H1 (cell line): Measurements from ENCODE around the gene ACAP2. TPM values are rescaled to one million over a fixed set of nuclear protein-coding genes. Genes with fewer than 3 reads are reported as not detected.

Source experiments
- CTCF ChIA-PET: fragments of 300-600 bp; sonication (Branson Sonifier 250); formaldehyde crosslinking; loops from one replicate; lab custom pipeline; 2021; ENCODE audit not compliant: partially characterized antibody; lab: Charles Lee
- POLR2A ChIA-PET: fragments of 300-600 bp; sonication (Branson Sonifier 250); formaldehyde crosslinking; loops from one replicate; lab custom pipeline; 2021; ENCODE audit warnings: inconsistent platforms; ENCODE audit not compliant: partially characterized antibody; lab: Charles Lee
- DNase-seq, 2 experiments: peaks; one replicate each; pipeline versions ENCODE4 v3.0.0 to v3.0.0-alpha.2; 2010 to 2022; ENCODE audit warnings: low spot score in 2 of 2, low read depth in 1 of 2, mixed read lengths in 1 of 2
- FAIRE-seq: peaks from 2 replicates; lab custom pipeline; 2011; peaks lifted over from hg19 to GRCh38; lab: Jason Lieb, UNC
- H2AFZ ChIP-seq: 2 replicates; pipeline ENCODE4 v1.8.1; 2012; ENCODE audit warnings: low read length, inconsistent platforms
- H2AK5ac ChIP-seq: 2 replicates; pipeline ENCODE4 v1.6.1; 2013; ENCODE audit warnings: low read depth, low read length
- H2BK120ac ChIP-seq: replicated peaks from 2 replicates; pipeline ENCODE3; 2013; ENCODE audit warnings: low read depth, low read length, inconsistent platforms
- H2BK12ac ChIP-seq: 2 replicates; pipeline ENCODE4 v1.6.1; 2013; ENCODE audit warnings: low read depth, low read length
- H2BK15ac ChIP-seq: 2 replicates; pipeline ENCODE4 v1.6.1; 2013; ENCODE audit warnings: low read length
- H2BK20ac ChIP-seq: 2 replicates; pipeline ENCODE4 v1.6.1; 2013; ENCODE audit warnings: low read length
- H2BK5ac ChIP-seq: 2 replicates; pipeline ENCODE4 v1.6.1; 2013; ENCODE audit warnings: low read depth, low read length
- H3K14ac ChIP-seq: 2 replicates; pipeline ENCODE4 v1.6.1; 2013; ENCODE audit warnings: inconsistent platforms; ENCODE audit not compliant: insufficient read length
- H3K18ac ChIP-seq: 2 replicates; pipeline ENCODE4 v1.6.1; 2013; ENCODE audit warnings: low read length; ENCODE audit errors: extremely low read depth
- H3K23ac ChIP-seq: 2 replicates; pipeline ENCODE4 v1.6.1; 2013; ENCODE audit warnings: inconsistent platforms; ENCODE audit not compliant: insufficient read length
- H3K23me2 ChIP-seq: 2 replicates; pipeline ENCODE4 v1.6.1; 2013; ENCODE audit warnings: low read depth, low read length
- H3K27ac ChIP-seq: 2 replicates; pipeline ENCODE4 v1.6.1; 2011; ENCODE audit warnings: low read depth, low read length, inconsistent platforms
- H3K27me3 ChIP-seq, 4 experiments: replicated peaks in 1 of 4; 1 replicate in 1 of 4; 2 replicates in 3 of 4; pipeline versions ENCODE4 v1.6.1 to v1.8.1; 2011 to 2013; ENCODE audit warnings: low read length in 3 of 4, mild to moderate bottlenecking in 3 of 4, inconsistent platforms in 2 of 4, mixed read lengths in 2 of 4, moderate library complexity in 1 of 4; ENCODE audit not compliant: control insufficient read depth in 3 of 4, insufficient read depth in 3 of 4; ENCODE audit errors: extremely low read depth in 1 of 4
- H3K36me3 ChIP-seq, 4 experiments: 2 replicates each; pipeline versions ENCODE4 v1.6.1 to v1.8.1; 2011 to 2013; ENCODE audit warnings: mild to moderate bottlenecking in 4 of 4, low read length in 3 of 4, moderate library complexity in 2 of 4, control low read depth in 1 of 4, inconsistent platforms in 1 of 4; ENCODE audit not compliant: insufficient read depth in 4 of 4, control insufficient read depth in 2 of 4
- H3K4ac ChIP-seq: replicated peaks from 2 replicates; pipeline ENCODE3; 2013; ENCODE audit warnings: low read length, low read depth, mixed read lengths, inconsistent platforms; ENCODE audit not compliant: insufficient read length
- H3K4me1 ChIP-seq, 4 experiments: replicated peaks in 1 of 4; 1 replicate in 1 of 4; 2 replicates in 3 of 4; pipeline versions ENCODE4 v1.6.1 to v1.8.1; 2011 to 2013; ENCODE audit warnings: low read length in 3 of 4, inconsistent platforms in 2 of 4, mixed read lengths in 1 of 4; ENCODE audit not compliant: insufficient read depth in 4 of 4, control insufficient read depth in 3 of 4
- H3K4me2 ChIP-seq, 2 experiments: 2 replicates each; pipeline versions ENCODE4 v1.6.1 to v1.8.1; 2011 to 2013; ENCODE audit warnings: low read depth in 2 of 2, low read length in 2 of 2, control low read depth in 1 of 2, inconsistent platforms in 1 of 2, mild to moderate bottlenecking in 1 of 2; ENCODE audit not compliant: insufficient read depth in 1 of 2
- H3K4me3 ChIP-seq, 4 experiments: fragments of 200-600, 300-600 bp in 1 of 4; sonication (generic), shearing (Covaris generic), sonication (Bioruptor Twin) in 1 of 4; 2 replicates each; pipeline versions ENCODE4 v1.5.1 to v1.8.1; 2011 to 2016; ENCODE audit warnings: low read length in 4 of 4, low read depth in 3 of 4, control low read depth in 2 of 4, inconsistent platforms in 2 of 4, mild to moderate bottlenecking in 2 of 4, mixed read lengths in 1 of 4, moderate library complexity in 1 of 4; ENCODE audit not compliant: insufficient read depth in 2 of 4; ENCODE audit errors: extremely low read depth in 1 of 4
- H3K56ac ChIP-seq: replicated peaks from 2 replicates; pipeline ENCODE3; 2013; ENCODE audit warnings: low read depth, mild to moderate bottlenecking, mixed read lengths, low read length, inconsistent platforms; ENCODE audit not compliant: insufficient read length
- H3K79me1 ChIP-seq: 2 replicates; pipeline ENCODE4 v1.6.1; 2013; ENCODE audit warnings: low read depth, low read length, control low read depth
- H3K79me2 ChIP-seq, 2 experiments: 2 replicates each; pipeline versions ENCODE4 v1.6.1 to v1.8.1; 2012 to 2013; ENCODE audit warnings: low read length in 2 of 2, mild to moderate bottlenecking in 2 of 2, inconsistent platforms in 1 of 2; ENCODE audit not compliant: insufficient read depth in 2 of 2, control insufficient read depth in 1 of 2
- H3K9ac ChIP-seq, 4 experiments: replicated peaks in 1 of 4; 1 replicate in 1 of 4; 2 replicates in 3 of 4; pipeline versions ENCODE4 v1.6.1 to v1.8.1; 2011 to 2013; ENCODE audit warnings: low read depth in 3 of 4, low read length in 3 of 4, control low read depth in 2 of 4, mild to moderate bottlenecking in 2 of 4, moderate library complexity in 2 of 4, inconsistent platforms in 1 of 4; ENCODE audit errors: extremely low read depth in 1 of 4
- H3K9me3 ChIP-seq, 2 experiments: 2 replicates each; pipeline versions ENCODE4 v1.6.1 to v1.8.1; 2012 to 2013; ENCODE audit warnings: mild to moderate bottlenecking in 2 of 2, moderate library complexity in 2 of 2, control low read depth in 1 of 2, inconsistent platforms in 1 of 2, low read depth in 1 of 2, low read length in 1 of 2, mixed read lengths in 1 of 2; ENCODE audit not compliant: insufficient read depth in 2 of 2
- H4K20me1 ChIP-seq, 2 experiments: replicated peaks in 1 of 2; 2 replicates each; pipeline versions ENCODE3 to v1.8.1; 2011 to 2013; ENCODE audit warnings: inconsistent platforms in 2 of 2, low read length in 2 of 2, mild to moderate bottlenecking in 1 of 2; ENCODE audit not compliant: insufficient read depth in 2 of 2, control insufficient read depth in 1 of 2
- H4K5ac ChIP-seq: 2 replicates; pipeline ENCODE4 v1.6.1; 2013; ENCODE audit warnings: low read length, low read depth, mixed read lengths, inconsistent platforms; ENCODE audit not compliant: insufficient read length
- H4K8ac ChIP-seq: 2 replicates; pipeline ENCODE4 v1.8.0; 2013; ENCODE audit warnings: mild to moderate bottlenecking, moderate library complexity, low read length, inconsistent platforms; ENCODE audit not compliant: insufficient read depth; ENCODE audit errors: extremely low read depth
- H4K91ac ChIP-seq: replicated peaks from 2 replicates; pipeline ENCODE3; 2013; ENCODE audit warnings: low read length, mixed read lengths, inconsistent platforms; ENCODE audit not compliant: insufficient read length
- BACH1 ChIP-seq: IDR thresholded peaks from 2 replicates; pipeline ENCODE4 v1.6.1; 2012; ENCODE audit warnings: low read length, improper control_type of control experiment
- CTBP2 ChIP-seq: IDR thresholded peaks from 2 replicates; pipeline ENCODE4 v1.7.0; 2011; ENCODE audit warnings: borderline replicate concordance, mild to moderate bottlenecking, moderate library complexity, mixed read lengths, low read length; ENCODE audit not compliant: insufficient read depth, insufficient read length
- FOSL1 ChIP-seq: IDR thresholded peaks from 2 replicates; pipeline ENCODE4 v1.6.1; 2011; ENCODE audit warnings: mild to moderate bottlenecking, low read depth, low read length, moderate library complexity; ENCODE audit not compliant: insufficient read depth
- GABPA ChIP-seq: IDR thresholded peaks from 2 replicates; pipeline ENCODE4 v1.6.1; 2011; ENCODE audit warnings: mild to moderate bottlenecking, low read length, moderate library complexity, borderline replicate concordance; ENCODE audit not compliant: insufficient read depth
- GTF2F1 ChIP-seq: IDR thresholded peaks from 2 replicates; pipeline ENCODE4 v1.6.1; 2012; ENCODE audit warnings: low read depth, low read length, improper control_type of control experiment, borderline replicate concordance
- HDAC6 ChIP-seq: IDR thresholded peaks from one replicate; pipeline ENCODE4 v1.7.1; 2012; ENCODE audit warnings: low read depth, mild to moderate bottlenecking, inconsistent platforms, low read length, moderate library complexity
- POU5F1 ChIP-seq: IDR thresholded peaks from 2 replicates; pipeline ENCODE4 v1.6.1; 2011; ENCODE audit warnings: low read depth, mild to moderate bottlenecking, low read length, moderate library complexity
- RFX5 ChIP-seq: IDR thresholded peaks from 2 replicates; pipeline ENCODE4 v1.6.1; 2011; ENCODE audit warnings: low read depth, low read length, improper control_type of control experiment, borderline replicate concordance
- SAP30 ChIP-seq: fragments of 300-600 bp; sonication (generic); IDR thresholded peaks from 2 replicates; pipeline ENCODE4 v1.7.1; 2012; ENCODE audit warnings: low read length, moderate library complexity, mild to moderate bottlenecking, inconsistent platforms; ENCODE audit not compliant: insufficient read depth, insufficient replicate concordance
- SIX5 ChIP-seq: IDR thresholded peaks from 2 replicates; pipeline ENCODE4 v1.6.1; 2011; ENCODE audit warnings: mild to moderate bottlenecking, low read depth, low read length
- SRF ChIP-seq: IDR thresholded peaks from 2 replicates; pipeline ENCODE4 v1.6.1; 2011; ENCODE audit warnings: mild to moderate bottlenecking, low read depth, low read length, moderate library complexity
- TAF1 ChIP-seq: IDR thresholded peaks from 2 replicates; pipeline ENCODE4 v1.6.1; 2011; ENCODE audit warnings: mild to moderate bottlenecking, low read depth, low read length
- ZNF274 ChIP-seq: IDR thresholded peaks from 2 replicates; pipeline ENCODE4 v1.7.0; 2012; ENCODE audit warnings: low read length, borderline replicate concordance; ENCODE audit errors: extremely low read depth
- WGBS, 2 experiments: shearing (Covaris generic) in 1 of 2; methylation state at CpG; one replicate each; pipeline versions ENCODE4 v1.1.6 to v1.1.7; 2013 to 2015; ENCODE audit warnings: low lambda C conversion rate in 2 of 2, mixed read lengths in 2 of 2, inconsistent platforms in 1 of 2, low coverage in 1 of 2, missing lambda C conversion rate in 1 of 2; ENCODE audit not compliant: insufficient replicate concordance in 2 of 2, insufficient coverage in 1 of 2, insufficient read length in 1 of 2; ENCODE audit errors: extremely low coverage in 1 of 2, missing lambda C conversion rate in 1 of 2; 5-methylcytosine and 5-hydroxymethylcytosine counted together
- polyA plus RNA-seq, 7 experiments: library from polyadenylated mRNA; depleted of rRNA in 3 of 7; stranded (reverse) in 5 of 7; unstranded in 2 of 7; fragments of >200 nt in 5 of 7; fragments of 200-250 nt in 2 of 7; gene quantifications; 1 replicate in 5 of 7; 2 replicates in 1 of 7; 4 replicates in 1 of 7; pipeline versions ENCODE4 v1.2.1 to v1.2.3, GENCODE V29; 2011 to 2013; ENCODE audit warnings: missing spikeins in 2 of 7, mixed read lengths in 2 of 7
- total RNA-seq: library from RNA; stranded (reverse); fragmentation: NEBNext Ultra II Directional; extraction: Animal tissue kit (Norgen Biotek cat#: 25700); gene quantifications from 2 replicates; pipeline ENCODE4 v1.2.1, GENCODE V29; 2021

Gene ACAP2
- total and polyA plus RNA-seq, 2 of the 8 experiments (the other 6 are each of a cell fraction or from before 2014, with no cell fraction given), result 7.7 to 37.3 TPM

DNA sequence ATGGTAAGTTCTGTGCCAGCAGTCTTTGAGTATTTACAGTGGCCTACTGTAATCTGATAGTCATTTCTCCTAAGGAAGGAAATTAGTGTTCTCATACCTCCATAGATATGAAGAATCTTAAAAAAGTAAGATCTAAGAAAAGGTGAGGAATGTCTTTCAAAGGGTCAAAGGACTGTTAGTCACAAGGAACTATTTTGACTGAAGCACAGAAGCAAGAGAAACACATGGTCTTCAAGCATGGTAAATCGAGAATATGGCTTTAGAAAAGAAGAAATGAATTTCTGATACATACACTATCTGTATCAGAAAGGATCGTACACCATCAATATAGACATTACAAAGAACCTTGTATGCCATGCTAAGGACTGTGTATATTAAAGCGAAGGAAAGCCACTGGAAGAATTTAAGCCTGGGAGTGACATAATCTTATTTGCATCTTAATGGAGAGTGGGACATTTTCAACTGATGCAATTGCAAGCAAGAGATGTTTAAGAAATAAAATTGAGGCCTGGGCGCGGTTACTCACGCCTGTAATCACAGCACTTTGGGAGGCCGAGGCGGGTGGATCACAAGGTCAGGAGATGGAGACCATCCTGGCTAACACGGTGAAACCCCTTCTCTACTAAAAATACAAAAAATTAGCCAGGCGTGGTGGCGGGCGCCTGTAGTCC, 5.5 kb upstream of the ACAP2 start:
- Histone ChIP-seq H3K9ac (no peak overlapping the region), H3K36me3 (no peaks in the 10 kb centered on the region), H2AK5ac (no peak overlapping the region), H3K79me2 (no peaks in the 10 kb centered on the region), H2AFZ (no peak overlapping the region), H4K91ac (no peak overlapping the region), H3K4me3 (no peak overlapping the region), H4K5ac (no peak overlapping the region), H3K23ac (no peak overlapping the region), H2BK5ac (no peak overlapping the region), H3K18ac (no peak overlapping the region), H3K79me1 (no peaks in the 10 kb centered on the region), H3K4ac (no peak overlapping the region), H3K14ac (no peak overlapping the region), H3K27me3 (no peaks in the 10 kb centered on the region), H3K4me1 (peaks cover 5 to 12% (median 7%) of the 10 kb centered on the region in 4 experiments; a peak in 5 of 7 replicates), H3K56ac (no peak overlapping the region), H3K23me2 (no peaks in the 10 kb centered on the region), H4K20me1 (no peaks in the 10 kb centered on the region), H2BK20ac (no peak overlapping the region), H3K9me3 (no peaks in the 10 kb centered on the region), H3K27ac (no peak overlapping the region), H4K8ac (no peak overlapping the region), H2BK120ac (no peak overlapping the region), H2BK12ac (no peak overlapping the region), H3K4me2 (no peak overlapping the region), H2BK15ac (no peak overlapping the region)
- ChIA-PET POLR2A (no interaction called here), CTCF (no interaction called here)
- WGBS, 2 experiments, result 94% methylated on average over 12 of the region's 12 CpGs; no CpG with 5 or more reads in 1 of the 2 experiments
- FAIRE-seq (no peak), DNase-seq (no peak)
- no peak for TF ChIP-seq BACH1
- no peak for TF ChIP-seq HDAC6
- TF ChIP-seq FOSL1, result no peak
- TF ChIP-seq RFX5, result no peak
- TF ChIP-seq SAP30, result no peak
- no peak for TF ChIP-seq CTBP2
- TF ChIP-seq POU5F1, result no peak
- TF ChIP-seq TAF1, result no peak
- TF ChIP-seq SIX5, result no peak
- no peak for TF ChIP-seq GABPA
- TF ChIP-seq ZNF274, result no peak
- no peak for TF ChIP-seq GTF2F1
- no peak for TF ChIP-seq SRF
